ENCODE measurements around the gene PRKD2. TPM values are rescaled to one million over a fixed set of nuclear protein-coding genes. Genes with fewer than 3 reads are reported as not detected.

The PRKD2 gene
- total and polyA plus RNA-seq, 10 of the 15 experiments (the other 5 are each of a cell fraction or from before 2014, with no cell fraction given): 2.3 to 98.8 (median 32.9) TPM

- no peak for DNase-seq (ENCODE audit: low read depth, low spot score)
- H3K4me1 ChIP-seq (ENCODE audit: control insufficient read depth, insufficient read depth, low read length): no peaks in the 10 kb centered on the region
- H3K27ac ChIP-seq (ENCODE audit: control insufficient read depth, insufficient read depth): no peak overlapping the region
- TF ChIP-seq ZNF24 (IDR thresholded peaks at IDR 0.05) (no peak), PRDM15 (CRISPR knock-in tag; IDR thresholded peaks at IDR 0.05) (no peak), TCF12 (IDR thresholded peaks at IDR 0.05; ENCODE audit: low read depth, low read length) (no peak), LARP7 (IDR thresholded peaks at IDR 0.05) (no peak), FOS (IDR thresholded peaks at IDR 0.05; ENCODE audit: borderline replicate concordance, extremely low read depth, insufficient read length) (no peak), SMARCA5 (IDR thresholded peaks at IDR 0.05) (no peak), ASH2L (IDR thresholded peaks at IDR 0.05; ENCODE audit: borderline replicate concordance, low read depth) (no peak), CREB1 (IDR thresholded peaks at IDR 0.05; ENCODE audit: low read depth) (no peak), ZNF622 (IDR thresholded peaks at IDR 0.05) (no peak), MEF2A (IDR thresholded peaks at IDR 0.05; ENCODE audit: insufficient read depth, low read depth, low read length) (no peak), SREBF1 (IDR thresholded peaks at IDR 0.05; ENCODE audit: low read length) (no peak)
- BruUV-seq (replicated peaks): no TSS peak
- no peak overlapping the region for H3K9ac ChIP-seq (ENCODE audit: control insufficient read depth, insufficient read depth, low read length)
- no peak for FAIRE-seq
- CTCF ChIA-PET: interaction anchor here (6.5 kb wide), 1 partner anchor 82 kb away, joined by 133 read pairs; no protein-coding TSS in a partner anchor
- no peaks in the 10 kb centered on the region for H3K79me2 ChIP-seq (ENCODE audit: control insufficient read depth, insufficient read depth, low read length)
- no peaks in the 10 kb centered on the region; a peak in 1 of 4 replicates for H3K36me3 ChIP-seq (ENCODE audit: control insufficient read depth in 2 of 2, insufficient read depth in 2 of 2, low read length in 1 of 2)
- WGBS (ENCODE audit: insufficient coverage, insufficient replicate concordance, low lambda C conversion rate, missing lambda C conversion rate): 75% methylated on average over 7 of the region's 7 CpGs
- intact Hi-C loops (cut with micrococcal nuclease; ENCODE audit: unreplicated experiment) (no loop called here), in situ Hi-C loops (cut with MboI) (no loop called here)
- no peaks in the 10 kb centered on the region for H3K27me3 ChIP-seq (replicated peaks in 1 of 2; ENCODE audit: control insufficient read depth in 2 of 2, insufficient read depth in 2 of 2, low read length in 1 of 2)
- ATAC-seq: no peak
- no peak overlapping the region for H3K4me3 ChIP-seq
- no peaks in the 10 kb centered on the region for H3K9me3 ChIP-seq (replicated peaks; ENCODE audit: control insufficient read depth, insufficient read depth, low read length)
- POLR2A ChIA-PET: no interaction called here
- SMC1A ChIA-PET (ENCODE audit: uncharacterized antibody, unreplicated experiment): no interaction called here
- H3K4me2 ChIP-seq (ENCODE audit: control insufficient read depth, insufficient read depth): no peak overlapping the region
- H4K20me1 ChIP-seq (ENCODE audit: control insufficient read depth, insufficient read depth): no peaks in the 10 kb centered on the region
- no peak overlapping the region for H2AFZ ChIP-seq (ENCODE audit: control insufficient read depth, low read depth, low read length)
- RAD21 ChIA-PET (ENCODE audit: unreplicated experiment): interaction anchor here (0.6 kb wide), 1 partner anchor 81 kb away, joined by 3 read pairs; no protein-coding TSS in a partner anchor
These were observed 43.0 kb upstream of the PRKD2 start for GRCh38 chr19:46759817-46760333.

Measured in GM12878 (cell line).